Fibroblast of lung (primary cell): ENCODE results near the gene MLST8. TPM values are rescaled to one million over a fixed set of nuclear protein-coding genes. Genes with fewer than 3 reads are reported as not detected.

Experiments used
- DNase-seq, 2 donors: peaks; one replicate each; pipeline versions ENCODE4 v3.0.0 to v3.0.0-alpha.2; 2010; ENCODE audit warnings: low read depth in 2 of 2
- H2AFZ ChIP-seq: 2 replicates; pipeline ENCODE4 v1.5.1; 2012; ENCODE audit warnings: low read length, control low read depth, inconsistent platforms
- H3K27ac ChIP-seq: 2 replicates; pipeline ENCODE4 v1.5.1; 2011; ENCODE audit warnings: low read length, control low read depth; ENCODE audit not compliant: insufficient read depth
- H3K27me3 ChIP-seq: 2 replicates; pipeline ENCODE4 v1.5.1; 2011; ENCODE audit warnings: mild to moderate bottlenecking, low read length; ENCODE audit not compliant: control insufficient read depth, insufficient read depth
- H3K36me3 ChIP-seq: 2 replicates; pipeline ENCODE4 v1.5.1; 2011; ENCODE audit warnings: low read length; ENCODE audit not compliant: control insufficient read depth, insufficient read depth
- H3K4me1 ChIP-seq: 2 replicates; pipeline ENCODE4 v1.5.1; 2011; ENCODE audit warnings: low read length; ENCODE audit not compliant: control insufficient read depth, insufficient read depth; ENCODE audit errors: extremely low read depth
- H3K4me2 ChIP-seq: 2 replicates; pipeline ENCODE4 v1.5.1; 2011; ENCODE audit warnings: low read length, control low read depth; ENCODE audit not compliant: insufficient read depth; ENCODE audit errors: extremely low read depth
- H3K4me3 ChIP-seq, 4 experiments: fragments of 200-600 bp in 1 of 4; sonication (generic) in 1 of 4; replicated peaks in 1 of 4; 2 replicates each; pipeline ENCODE4 v1.5.1; 2011 to 2016; ENCODE audit warnings: low read length in 4 of 4, low read depth in 3 of 4, mild to moderate bottlenecking in 3 of 4, control low read depth in 2 of 4, inconsistent platforms in 1 of 4, mixed read lengths in 1 of 4; ENCODE audit not compliant: insufficient read depth in 1 of 4; ENCODE audit errors: control extremely low read depth in 1 of 4
- H3K79me2 ChIP-seq: 2 replicates; pipeline ENCODE4 v1.5.1; 2012; ENCODE audit warnings: mild to moderate bottlenecking, low read length, inconsistent platforms; ENCODE audit not compliant: control insufficient read depth, insufficient read depth
- H3K9ac ChIP-seq: 2 replicates; pipeline ENCODE4 v1.5.1; 2011; ENCODE audit warnings: mild to moderate bottlenecking, low read length, control low read depth; ENCODE audit not compliant: insufficient read depth
- H3K9me3 ChIP-seq: 2 replicates; pipeline ENCODE4 v1.5.1; 2012; ENCODE audit warnings: low read depth, low read length; ENCODE audit not compliant: control insufficient read depth, insufficient read depth
- H4K20me1 ChIP-seq: 2 replicates; pipeline ENCODE4 v1.5.1; 2011; ENCODE audit warnings: low read length; ENCODE audit not compliant: control insufficient read depth, insufficient read depth; ENCODE audit errors: extremely low read depth
- EZH2 ChIP-seq: IDR thresholded peaks from 2 replicates; pipeline ENCODE4 v1.5.1; 2012; ENCODE audit warnings: low read length, control low read depth, mild to moderate bottlenecking; ENCODE audit errors: missing control alignments
- polyA plus RNA-seq, 2 donors: library from polyadenylated mRNA; depleted of rRNA in 1 of 2; stranded (reverse) in 1 of 2; unstranded in 1 of 2; fragments of >200 nt; gene quantifications; 2 replicates each; pipeline ENCODE4 v1.2.1, GENCODE V29; 2011 to 2012; ENCODE audit warnings: missing spikeins in 1 of 2
- total RNA-seq: library from RNA; depleted of rRNA; stranded (reverse); fragments of >200 nt; gene quantifications from 2 replicates; pipeline ENCODE4 v1.2.1, GENCODE V29; 2014
- TF ChIP-seq, protein P1 (sequence below), 2 donors: IDR thresholded peaks in 1 of 2; conservative IDR thresholded peaks in 1 of 2; 1 replicate in 1 of 2; 2 replicates in 1 of 2; pipeline ENCODE4 v1.5.1; 2011 to 2012; ENCODE audit warnings: low read length in 2 of 2, control low read depth in 1 of 2, inconsistent platforms in 1 of 2, low read depth in 1 of 2, mild to moderate bottlenecking in 1 of 2

The MLST8 gene
- total and polyA plus RNA-seq, 2 donors (not counting 1 experiment from before 2014, with no cell fraction given): 16.8 to 30.9 TPM

DNA sequence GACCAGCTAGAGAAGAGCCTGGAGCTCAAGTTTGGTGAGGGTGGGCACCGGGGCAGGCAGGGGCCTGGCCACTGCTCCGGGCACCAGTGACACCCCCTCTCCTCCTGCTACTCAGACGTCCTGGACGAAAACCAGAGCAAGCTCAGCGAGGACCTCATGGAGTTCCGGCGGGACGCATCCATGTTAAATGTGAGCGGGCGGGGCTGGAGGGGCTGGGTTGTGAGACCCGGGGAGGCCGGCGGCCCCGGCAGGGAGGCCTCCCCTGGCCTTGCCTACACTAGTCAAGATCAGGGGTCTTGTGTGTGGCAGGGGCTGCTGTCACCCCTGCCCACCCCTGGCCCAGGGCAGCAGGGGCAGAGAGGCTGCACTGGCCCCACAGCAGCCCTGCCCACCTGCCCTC is 31.9 kb upstream of the MLST8 start:
- Histone ChIP-seq H3K36me3 (peaks cover 48% of the 10 kb centered on the region), H3K4me2 (no peak overlapping the region), H3K9ac (no peak overlapping the region), H3K27ac (no peak overlapping the region), H3K4me1 (no peaks in the 10 kb centered on the region), H3K4me3 (no peak overlapping the region), H3K9me3 (no peaks in the 10 kb centered on the region), H4K20me1 (no peaks in the 10 kb centered on the region), H3K79me2 (no peaks in the 10 kb centered on the region), H2AFZ (no peak overlapping the region), H3K27me3 (no peaks in the 10 kb centered on the region)
- DNase-seq: no peak
- TF ChIP-seq, protein P1, sequence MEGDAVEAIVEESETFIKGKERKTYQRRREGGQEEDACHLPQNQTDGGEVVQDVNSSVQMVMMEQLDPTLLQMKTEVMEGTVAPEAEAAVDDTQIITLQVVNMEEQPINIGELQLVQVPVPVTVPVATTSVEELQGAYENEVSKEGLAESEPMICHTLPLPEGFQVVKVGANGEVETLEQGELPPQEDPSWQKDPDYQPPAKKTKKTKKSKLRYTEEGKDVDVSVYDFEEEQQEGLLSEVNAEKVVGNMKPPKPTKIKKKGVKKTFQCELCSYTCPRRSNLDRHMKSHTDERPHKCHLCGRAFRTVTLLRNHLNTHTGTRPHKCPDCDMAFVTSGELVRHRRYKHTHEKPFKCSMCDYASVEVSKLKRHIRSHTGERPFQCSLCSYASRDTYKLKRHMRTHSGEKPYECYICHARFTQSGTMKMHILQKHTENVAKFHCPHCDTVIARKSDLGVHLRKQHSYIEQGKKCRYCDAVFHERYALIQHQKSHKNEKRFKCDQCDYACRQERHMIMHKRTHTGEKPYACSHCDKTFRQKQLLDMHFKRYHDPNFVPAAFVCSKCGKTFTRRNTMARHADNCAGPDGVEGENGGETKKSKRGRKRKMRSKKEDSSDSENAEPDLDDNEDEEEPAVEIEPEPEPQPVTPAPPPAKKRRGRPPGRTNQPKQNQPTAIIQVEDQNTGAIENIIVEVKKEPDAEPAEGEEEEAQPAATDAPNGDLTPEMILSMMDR (conservative IDR thresholded peaks at IDR 0.05 in 1 of 2, IDR thresholded peaks at IDR 0.05 in 1 of 2; ENCODE audit: low read depth in 1 of 2, low read length in 2 of 2): no peak
- TF ChIP-seq EZH2: no peak

DNA sequence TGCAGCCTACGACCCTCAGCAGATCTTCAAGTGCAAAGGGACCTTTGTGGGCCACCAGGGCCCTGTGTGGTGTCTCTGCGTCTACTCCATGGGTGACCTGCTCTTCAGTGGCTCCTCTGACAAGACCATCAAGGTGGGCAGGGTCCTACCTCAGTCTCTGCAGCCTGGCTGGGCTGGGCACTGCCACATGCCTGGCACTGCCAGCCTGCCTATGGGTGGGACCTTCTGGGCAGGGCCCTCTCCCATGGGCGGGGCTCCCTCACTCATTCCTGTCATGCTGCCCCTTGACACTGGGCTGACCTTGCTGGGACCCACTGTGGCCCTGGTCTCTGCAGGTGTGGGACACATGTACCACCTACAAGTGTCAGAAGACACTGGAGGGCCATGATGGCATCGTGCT is 31.3 kb upstream of the MLST8 start:
- Histone ChIP-seq H4K20me1 (no peaks in the 10 kb centered on the region), H3K27me3 (no peaks in the 10 kb centered on the region), H3K9me3 (no peaks in the 10 kb centered on the region), H3K9ac (no peak overlapping the region), H3K4me3 (no peak overlapping the region), H3K79me2 (no peaks in the 10 kb centered on the region), H3K4me1 (no peaks in the 10 kb centered on the region), H2AFZ (no peak overlapping the region), H3K4me2 (no peak overlapping the region), H3K27ac (no peak overlapping the region), H3K36me3 (peaks cover 48% of the 10 kb centered on the region)
- TF ChIP-seq EZH2: no peak
- TF ChIP-seq, protein P1 (conservative IDR thresholded peaks at IDR 0.05 in 1 of 2, IDR thresholded peaks at IDR 0.05 in 1 of 2; ENCODE audit: low read depth in 1 of 2, low read length in 2 of 2): no peak
- DNase-seq: no peak

DNA sequence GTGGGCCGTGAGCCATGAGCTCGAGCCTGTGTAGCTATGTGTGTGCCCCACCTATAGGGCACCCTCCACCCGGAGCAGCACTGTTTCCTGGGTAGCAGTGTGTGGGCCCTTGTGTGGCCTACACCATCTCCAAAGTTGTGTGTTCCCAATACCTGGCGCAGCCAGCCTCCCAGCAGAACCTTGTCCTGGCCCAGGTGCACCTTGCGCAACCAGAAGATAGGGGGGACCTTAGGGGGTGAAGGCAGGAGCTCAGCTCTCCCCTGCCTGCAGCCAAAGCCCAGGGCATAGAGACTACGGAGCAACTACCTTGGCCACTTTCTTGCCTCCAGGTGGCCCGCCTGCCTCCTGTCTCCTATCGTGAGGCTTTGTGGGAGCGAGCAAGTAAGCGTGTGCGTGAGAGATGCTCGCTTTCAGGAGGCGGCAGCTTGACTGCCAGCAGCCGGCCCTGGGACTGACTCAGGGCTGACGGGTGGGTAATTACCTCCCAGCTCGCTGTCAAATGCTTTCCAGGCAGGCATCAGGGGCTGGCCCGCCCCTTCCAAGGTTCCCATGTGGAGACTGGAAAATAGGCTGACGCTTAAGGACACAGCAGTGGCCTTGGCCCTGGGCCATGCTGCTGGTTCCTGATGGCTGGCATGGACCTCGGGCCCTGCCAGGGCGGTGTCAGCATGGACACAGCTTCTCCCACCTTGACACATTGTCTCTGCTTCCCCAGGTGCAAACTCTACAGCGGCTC is 30.7 kb upstream of the MLST8 start:
- Histone ChIP-seq H3K4me1 (no peaks in the 10 kb centered on the region), H4K20me1 (no peaks in the 10 kb centered on the region), H3K9ac (no peak overlapping the region), H2AFZ (no peak overlapping the region), H3K27ac (no peak overlapping the region), H3K4me3 (no peak overlapping the region), H3K9me3 (no peaks in the 10 kb centered on the region), H3K4me2 (no peak overlapping the region), H3K79me2 (no peaks in the 10 kb centered on the region), H3K27me3 (no peaks in the 10 kb centered on the region), H3K36me3 (peaks cover 48% of the 10 kb centered on the region)
- no peak for TF ChIP-seq EZH2
- TF ChIP-seq, protein P1 (conservative IDR thresholded peaks at IDR 0.05 in 1 of 2, IDR thresholded peaks at IDR 0.05 in 1 of 2; ENCODE audit: low read depth in 1 of 2, low read length in 2 of 2): no peak
- no peak for DNase-seq
